Stimulated activated CD4-positive, alpha-beta T cell treated with anti-CD3 and anti-CD28 coated beads, Interleukin-2, amount 100 ng/mL, for 4 hours (primary cell): ENCODE results near the gene ZNF33A.
"Not testable (repeated sequence)": the region's sequence is repeated elsewhere in the genome, so short reads cannot be mapped to it uniquely, and the experiment has no call there.

ENCODE experiments used
- DNase-seq: peaks from one replicate; pipeline ENCODE4 v3.0.0-alpha.2; 2020; ENCODE audit warnings: low read depth

ZNF33A gene

GRCh38 chr10:38010119-38010903 is at the start of gene ZNF33A:
TSS of gene ZNF33A (plus strand) at chr10:38010675. CDS start at chr10:38012342, 1,667 bp downstream.
- peak; percentile 86 for DNase-seq

- no peak for DNase-seq
Measured at GRCh38 chr10:37965006-37965405, 45.5 kb upstream of the ZNF33A start.

- DNase-seq, result no peak
Measured at GRCh38 chr10:37972396-37972795, 38.1 kb upstream of the ZNF33A start.

- DNase-seq, result no peak
Measured at GRCh38 chr10:37975401-37975991, 35.0 kb upstream of the ZNF33A start.

GRCh38 chr10:37976091-37976879 is 34.2 kb upstream of the ZNF33A start, which contains the start of gene ZNF25:
TSS of gene ZNF25 (minus strand) at chr10:37976647. CDS start at chr10:37971722, 4,925 bp downstream.
- DNase-seq, result peak; percentile 97

GRCh38 chr10:37976880-37977203 is 33.6 kb upstream of the ZNF33A start:
- DNase-seq, result no peak

- DNase-seq, result no peak
Measured at GRCh38 chr10:37991655-37992054, 18.8 kb upstream of the ZNF33A start.

- DNase-seq, result no peak
Measured at GRCh38 chr10:37992083-37992482, 18.4 kb upstream of the ZNF33A start.

GRCh38 chr10:37998920-37999319 is 11.6 kb upstream of the ZNF33A start:
- DNase-seq, result not testable (repeated sequence)

GRCh38 chr10:38000474-38000873 is 10.0 kb upstream of the ZNF33A start:
- not testable (repeated sequence) for DNase-seq

GRCh38 chr10:38003026-38003425 is 7.4 kb upstream of the ZNF33A start:
- no peak for DNase-seq

GRCh38 chr10:38003588-38003987 is 6.9 kb upstream of the ZNF33A start:
- DNase-seq, result no peak

GRCh38 chr10:38007551-38007950 is 2.9 kb upstream of the ZNF33A start:
- no peak for DNase-seq

- DNase-seq, result no peak
Measured at GRCh38 chr10:38007991-38008390, 2.5 kb upstream of the ZNF33A start.

- no peak for DNase-seq
Measured at GRCh38 chr10:38016354-38016753, 5.9 kb downstream of the ZNF33A start.

- not testable (repeated sequence) for DNase-seq
Measured at GRCh38 chr10:38019124-38019523, 8.6 kb downstream of the ZNF33A start.

- DNase-seq, result no peak
Measured at GRCh38 chr10:38025283-38025682, 14.8 kb downstream of the ZNF33A start.

GRCh38 chr10:38027986-38028385 is 17.5 kb downstream of the ZNF33A start:
- no peak for DNase-seq

- no peak for DNase-seq
Measured at GRCh38 chr10:38032886-38033285, 22.4 kb downstream of the ZNF33A start.

GRCh38 chr10:38038107-38038931 is 27.8 kb downstream of the ZNF33A start:
- DNase-seq, result no peak

GRCh38 chr10:38038932-38039245 is 28.4 kb downstream of the ZNF33A start:
- DNase-seq, result no peak

GRCh38 chr10:38043516-38043915 is 33.0 kb downstream of the ZNF33A start:
- no peak for DNase-seq
